Osteoblast (primary cell): ENCODE results near the gene LRMDA. TPM values are rescaled to one million over a fixed set of nuclear protein-coding genes. Genes with fewer than 3 reads are reported as not detected.

ENCODE experiments used
- DNase-seq: peaks from one replicate; pipeline ENCODE4 v3.0.0; 2011; ENCODE audit warnings: low spot score, mixed read lengths; ENCODE audit not compliant: insufficient read length; ENCODE audit errors: missing footprints
- H2AFZ ChIP-seq: 2 replicates; pipeline ENCODE4 v1.6.0; 2011; ENCODE audit warnings: mild to moderate bottlenecking, low read length
- H3K27ac ChIP-seq: 2 replicates; pipeline ENCODE4 v1.5.1; 2011; ENCODE audit warnings: mild to moderate bottlenecking, low read depth, low read length, moderate library complexity
- H3K27me3 ChIP-seq: 2 replicates; pipeline ENCODE4 v1.6.0; 2012; ENCODE audit warnings: mild to moderate bottlenecking, control low read depth, inconsistent platforms, low read length, moderate library complexity; ENCODE audit not compliant: insufficient read depth
- H3K36me3 ChIP-seq: 2 replicates; pipeline ENCODE4 v1.5.1; 2011; ENCODE audit warnings: mild to moderate bottlenecking, low read length, control low read depth, moderate library complexity; ENCODE audit not compliant: insufficient read depth
- H3K4me1 ChIP-seq: 2 replicates; pipeline ENCODE4 v1.5.1; 2011; ENCODE audit warnings: mild to moderate bottlenecking, low read length, control low read depth, moderate library complexity; ENCODE audit not compliant: insufficient read depth
- H3K4me2 ChIP-seq: 2 replicates; pipeline ENCODE4 v1.6.0; 2011; ENCODE audit warnings: mild to moderate bottlenecking, low read length; ENCODE audit not compliant: insufficient read depth
- H3K4me3 ChIP-seq: fragments of 200-600 bp; sonication (generic); 3 replicates; pipeline ENCODE4 v1.5.1; 2012; ENCODE audit warnings: mild to moderate bottlenecking, low read length, inconsistent platforms; ENCODE audit not compliant: insufficient read depth
- H3K79me2 ChIP-seq: 2 replicates; pipeline ENCODE4 v1.6.0; 2012; ENCODE audit warnings: mild to moderate bottlenecking, low read length, control low read depth, inconsistent platforms; ENCODE audit not compliant: insufficient read depth
- H3K9me3 ChIP-seq: 2 replicates; pipeline ENCODE4 v1.5.1; 2011; ENCODE audit warnings: low read depth, low read length, control low read depth
- H4K20me1 ChIP-seq: 2 replicates; pipeline ENCODE4 v1.6.0; 2012; ENCODE audit warnings: mild to moderate bottlenecking, low read length, control low read depth; ENCODE audit not compliant: insufficient read depth
- total RNA-seq: library from RNA; depleted of rRNA; stranded (reverse); fragments of >200 nt; gene quantifications from 2 replicates; pipeline ENCODE4 v1.2.3, GENCODE V29; 2012
- TF ChIP-seq, protein P1 (sequence below): IDR thresholded peaks from 2 replicates; pipeline ENCODE4 v1.5.1; 2011; ENCODE audit warnings: mild to moderate bottlenecking, low read depth, low read length, moderate library complexity; ENCODE audit errors: extremely low read depth

Gene LRMDA
- total RNA-seq, 1 donor = 18.5 TPM

- DNase-seq = no peak
- no peak overlapping the region for H3K4me3 ChIP-seq
- TF ChIP-seq, protein P1, sequence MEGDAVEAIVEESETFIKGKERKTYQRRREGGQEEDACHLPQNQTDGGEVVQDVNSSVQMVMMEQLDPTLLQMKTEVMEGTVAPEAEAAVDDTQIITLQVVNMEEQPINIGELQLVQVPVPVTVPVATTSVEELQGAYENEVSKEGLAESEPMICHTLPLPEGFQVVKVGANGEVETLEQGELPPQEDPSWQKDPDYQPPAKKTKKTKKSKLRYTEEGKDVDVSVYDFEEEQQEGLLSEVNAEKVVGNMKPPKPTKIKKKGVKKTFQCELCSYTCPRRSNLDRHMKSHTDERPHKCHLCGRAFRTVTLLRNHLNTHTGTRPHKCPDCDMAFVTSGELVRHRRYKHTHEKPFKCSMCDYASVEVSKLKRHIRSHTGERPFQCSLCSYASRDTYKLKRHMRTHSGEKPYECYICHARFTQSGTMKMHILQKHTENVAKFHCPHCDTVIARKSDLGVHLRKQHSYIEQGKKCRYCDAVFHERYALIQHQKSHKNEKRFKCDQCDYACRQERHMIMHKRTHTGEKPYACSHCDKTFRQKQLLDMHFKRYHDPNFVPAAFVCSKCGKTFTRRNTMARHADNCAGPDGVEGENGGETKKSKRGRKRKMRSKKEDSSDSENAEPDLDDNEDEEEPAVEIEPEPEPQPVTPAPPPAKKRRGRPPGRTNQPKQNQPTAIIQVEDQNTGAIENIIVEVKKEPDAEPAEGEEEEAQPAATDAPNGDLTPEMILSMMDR = no peak
- no peak overlapping the region for H3K4me2 ChIP-seq
- H2AFZ ChIP-seq = no peak overlapping the region
- H3K4me1 ChIP-seq = peaks cover 12% of the 10 kb centered on the region
- no peaks in the 10 kb centered on the region for H3K79me2 ChIP-seq
- H3K27ac ChIP-seq = no peak overlapping the region
- no peaks in the 10 kb centered on the region for H3K27me3 ChIP-seq
- H3K9me3 ChIP-seq = no peaks in the 10 kb centered on the region
- H3K36me3 ChIP-seq = no peaks in the 10 kb centered on the region
- H4K20me1 ChIP-seq = no peaks in the 10 kb centered on the region
These were observed 910.3 kb downstream of the LRMDA start for GRCh38 chr10:76341740-76342139.

DNA sequence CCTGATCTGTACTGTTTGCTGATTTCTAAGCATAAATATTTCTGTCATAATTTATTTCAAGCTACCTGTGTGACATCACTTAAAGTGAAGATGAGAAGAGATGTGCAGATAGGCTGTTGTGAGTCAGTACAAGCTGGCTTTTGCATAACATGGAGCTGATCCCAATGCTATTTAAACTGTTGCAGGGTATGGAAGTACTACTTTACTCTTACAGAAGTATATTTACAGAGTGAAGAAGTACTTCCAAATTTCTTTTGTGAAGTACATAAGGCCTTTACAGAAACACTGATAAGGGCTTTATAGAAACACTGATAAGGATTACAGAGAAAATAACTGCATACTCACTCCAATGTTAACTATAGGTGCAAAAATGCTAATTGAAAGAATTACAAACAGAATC lies 911.6 kb downstream of the LRMDA start:
- H3K27me3 ChIP-seq = no peaks in the 10 kb centered on the region
- no peaks in the 10 kb centered on the region for H4K20me1 ChIP-seq
- H3K4me2 ChIP-seq = no peak overlapping the region
- H3K4me3 ChIP-seq = no peak overlapping the region
- H2AFZ ChIP-seq = no peak overlapping the region
- H3K36me3 ChIP-seq = no peaks in the 10 kb centered on the region
- H3K9me3 ChIP-seq = no peaks in the 10 kb centered on the region
- no peaks in the 10 kb centered on the region for H3K79me2 ChIP-seq
- no peak for DNase-seq
- no peak overlapping the region for H3K27ac ChIP-seq
- TF ChIP-seq, protein P1 = no peak
- H3K4me1 ChIP-seq = peaks cover under 1% of the 10 kb centered on the region

- no peaks in the 10 kb centered on the region for H3K27me3 ChIP-seq
- peaks cover 26% of the 10 kb centered on the region for H3K4me1 ChIP-seq
- H4K20me1 ChIP-seq = no peaks in the 10 kb centered on the region
- H3K4me2 ChIP-seq = no peak overlapping the region
- H3K27ac ChIP-seq = no peak overlapping the region
- H3K4me3 ChIP-seq = no peak overlapping the region
- no peak overlapping the region for H2AFZ ChIP-seq
- TF ChIP-seq, protein P1 = no peak
- H3K36me3 ChIP-seq = no peaks in the 10 kb centered on the region
- no peak for DNase-seq
- H3K79me2 ChIP-seq = no peaks in the 10 kb centered on the region
- no peaks in the 10 kb centered on the region for H3K9me3 ChIP-seq
These were observed 916.4 kb downstream of the LRMDA start for GRCh38 chr10:76347832-76348231.

DNA sequence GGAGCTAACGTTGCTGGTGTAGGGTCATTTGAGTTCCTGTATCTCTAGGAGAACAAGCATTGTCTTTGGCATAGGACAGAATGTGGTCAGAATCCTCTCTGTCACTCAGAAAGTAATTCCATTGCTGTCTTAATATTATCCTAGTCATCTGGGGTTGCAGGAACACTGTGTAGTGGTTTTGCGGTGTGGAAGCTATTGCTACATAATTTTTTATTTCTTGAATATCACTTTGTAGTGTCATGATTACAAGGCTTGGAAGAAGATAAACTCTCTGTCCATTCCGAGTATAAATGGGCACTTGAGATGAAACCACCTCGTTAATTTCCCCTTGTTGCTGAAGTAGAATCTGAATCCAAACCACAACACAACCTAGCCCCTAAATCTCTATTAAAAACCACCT lies 919.2 kb downstream of the LRMDA start:
- Histone ChIP-seq H3K9me3 (no peaks in the 10 kb centered on the region), H3K4me1 (peaks cover 28% of the 10 kb centered on the region), H3K4me2 (peak overlapping the region; percentile 44), H3K79me2 (no peaks in the 10 kb centered on the region), H2AFZ (no peak overlapping the region), H4K20me1 (no peaks in the 10 kb centered on the region), H3K27me3 (no peaks in the 10 kb centered on the region), H3K36me3 (no peaks in the 10 kb centered on the region), H3K4me3 (no peak overlapping the region), H3K27ac (no peak overlapping the region)
- TF ChIP-seq, protein P1 = no peak
- no peak for DNase-seq
